B cell (primary cell): ENCODE data around the gene CLIC6. TPM values are rescaled to one million over a fixed set of nuclear protein-coding genes. Genes with fewer than 3 reads are reported as not detected.

ENCODE experiments used
- ATAC-seq: fragments of 200-7000 bp; cut with Tn5 transposase; one replicate; pipeline ENCODE4 v1.10.0; 2021; ENCODE audit warnings: low read depth, mild to moderate bottlenecking, moderate number of reproducible peaks, moderate library complexity
- CTCF ChIA-PET: fragments of 350-600 bp; sonication (Branson Sonifier 250); formaldehyde crosslinking; loops from one replicate; lab custom pipeline; 2021; ENCODE audit warnings: antibody characterized with exemption, inconsistent platforms; lab: Charles Lee
- POLR2A ChIA-PET: fragments of 350-600 bp; sonication (Branson Sonifier 250); formaldehyde crosslinking; loops from one replicate; lab custom pipeline; 2021; ENCODE audit warnings: antibody characterized with exemption; lab: Charles Lee
- DNase-seq: peaks from one replicate; pipeline ENCODE4 v3.0.0; 2013
- H2AFZ ChIP-seq: 2 replicates; pipeline ENCODE4 v1.6.1; 2012; ENCODE audit warnings: mild to moderate bottlenecking, low read depth, low read length; ENCODE audit not compliant: insufficient read depth, poor library complexity, severe bottlenecking
- H3K27ac ChIP-seq, 2 donors: 1 replicate in 1 of 2; 2 replicates in 1 of 2; pipeline ENCODE4 v1.5.1; 2012 to 2013; ENCODE audit warnings: low read length in 2 of 2, mild to moderate bottlenecking in 2 of 2, moderate library complexity in 1 of 2
- H3K27me3 ChIP-seq, 4 experiments: fragments of 200-600 bp in 1 of 4; sonication (generic) in 1 of 4; replicated peaks in 1 of 4; 1 replicate in 2 of 4; 2 replicates in 2 of 4; pipeline versions ENCODE4 v1.6.1 to v1.7.0; 2013 to 2016; ENCODE audit warnings: low read length in 3 of 4, mild to moderate bottlenecking in 2 of 4, mixed read lengths in 1 of 4, moderate library complexity in 1 of 4; ENCODE audit not compliant: insufficient read depth in 4 of 4, control insufficient read depth in 3 of 4; ENCODE audit errors: control extremely low read depth in 1 of 4
- H3K36me3 ChIP-seq, 2 experiments: replicated peaks in 1 of 2; 1 replicate in 1 of 2; 2 replicates in 1 of 2; pipeline versions ENCODE4 v1.6.1 to v1.7.1; 2013; ENCODE audit warnings: low read length in 1 of 2; ENCODE audit not compliant: insufficient read depth in 2 of 2, control insufficient read depth in 1 of 2; ENCODE audit errors: control extremely low read depth in 1 of 2, extremely low read depth in 1 of 2
- H3K4me1 ChIP-seq, 2 donors: fragments of 200-600 bp in 1 of 2; sonication (generic) in 1 of 2; 1 replicate in 1 of 2; 2 replicates in 1 of 2; pipeline versions ENCODE4 v1.5.1 to v1.6.1; 2013 to 2017; ENCODE audit warnings: low read length in 2 of 2; ENCODE audit not compliant: control insufficient read depth in 2 of 2, insufficient read depth in 2 of 2
- H3K4me2 ChIP-seq: replicated peaks from 2 replicates; pipeline ENCODE3; 2012; ENCODE audit warnings: mild to moderate bottlenecking, low read depth, low read length; ENCODE audit not compliant: poor library complexity, severe bottlenecking
- H3K4me3 ChIP-seq, 5 experiments: fragments of 200-600 bp in 1 of 5; sonication (generic) in 1 of 5; 1 replicate in 3 of 5; 2 replicates in 2 of 5; pipeline versions ENCODE4 v1.5.1 to v1.7.0; 2011 to 2016; ENCODE audit warnings: low read length in 4 of 5, mild to moderate bottlenecking in 4 of 5, low read depth in 2 of 5, control low read depth in 1 of 5, moderate library complexity in 1 of 5; ENCODE audit not compliant: insufficient read depth in 1 of 5; ENCODE audit errors: control extremely low read depth in 1 of 5, extremely low read depth in 1 of 5
- H3K79me2 ChIP-seq: fragments of 200-600 bp; sonication (generic); one replicate; pipeline ENCODE4 v1.6.0; 2016; ENCODE audit warnings: low read length; ENCODE audit not compliant: control insufficient read depth, insufficient read depth
- H3K9ac ChIP-seq: fragments of 200-600 bp; sonication (generic); 2 replicates; pipeline ENCODE4 v1.6.1; 2017; ENCODE audit warnings: mild to moderate bottlenecking, low read length, moderate library complexity
- H3K9me3 ChIP-seq, 3 donors: one replicate each; pipeline versions ENCODE4 v1.6.1 to v1.7.1; 2013; ENCODE audit warnings: low read length in 2 of 3; ENCODE audit not compliant: control insufficient read depth in 2 of 3, insufficient read depth in 1 of 3; ENCODE audit errors: control extremely low read depth in 1 of 3
- H4K20me1 ChIP-seq: 2 replicates; pipeline ENCODE4 v1.6.0; 2012; ENCODE audit warnings: mild to moderate bottlenecking, low read length; ENCODE audit not compliant: insufficient read depth, control insufficient read depth, poor library complexity, severe bottlenecking
- H3K27ac Mint-ChIP-seq: one replicate; pipeline ENCODE4 v1.8.0; 2021; ENCODE audit warnings: mixed read lengths
- H3K27me3 Mint-ChIP-seq: one replicate; pipeline ENCODE4 v1.8.0; 2021; ENCODE audit warnings: mixed read lengths
- H3K4me1 Mint-ChIP-seq: one replicate; pipeline ENCODE4 v1.8.0; 2021; ENCODE audit warnings: mixed read lengths
- H3K4me3 Mint-ChIP-seq: one replicate; pipeline ENCODE4 v1.8.0; 2021; ENCODE audit warnings: mixed read lengths
- H3K9me3 Mint-ChIP-seq: one replicate; pipeline ENCODE4 v1.8.0; 2022; ENCODE audit warnings: mixed read lengths; ENCODE audit not compliant: insufficient read depth
- CTCF ChIP-seq: fragments of 200-600 bp; IDR thresholded peaks from one replicate; pipeline ENCODE4 v1.8.0; 2022; ENCODE audit warnings: antibody characterized with exemption, mild to moderate bottlenecking
- EZH2 ChIP-seq: IDR thresholded peaks from 2 replicates; pipeline ENCODE4 v1.6.1; 2012; ENCODE audit warnings: borderline replicate concordance, low read depth, mild to moderate bottlenecking, moderate library complexity, low read length; ENCODE audit not compliant: insufficient read depth, poor library complexity, severe bottlenecking
- WGBS: methylation state at CpG from one replicate; pipeline ENCODE4 v1.1.5; 2013; ENCODE audit warnings: missing lambda C conversion rate; ENCODE audit not compliant: insufficient coverage; 5-methylcytosine and 5-hydroxymethylcytosine counted together
- intact Hi-C: fragments of 100-400 bp; cut with micrococcal nuclease; formaldehyde crosslinking; loops from one replicate; pipeline ENCODE4 v1.10.0; 2022
- polyA plus RNA-seq: library from polyadenylated mRNA; depleted of rRNA; stranded (reverse); fragments of >200 nt; gene quantifications from 2 replicates; pipeline ENCODE4 v1.2.3, GENCODE V29; 2012
- total RNA-seq, 2 donors: library from RNA; stranded (reverse); fragments of 120-200 nt in 1 of 2; gene quantifications; 1 replicate in 1 of 2; 2 replicates in 1 of 2; pipeline versions ENCODE4 v1.2.3 to v1.2.4, GENCODE V29; 2013 to 2022

Gene CLIC6
- total and polyA plus RNA-seq, 2 donors (not counting 1 experiment from before 2014, with no cell fraction given), result 0.01 to 0.07 TPM

DNA sequence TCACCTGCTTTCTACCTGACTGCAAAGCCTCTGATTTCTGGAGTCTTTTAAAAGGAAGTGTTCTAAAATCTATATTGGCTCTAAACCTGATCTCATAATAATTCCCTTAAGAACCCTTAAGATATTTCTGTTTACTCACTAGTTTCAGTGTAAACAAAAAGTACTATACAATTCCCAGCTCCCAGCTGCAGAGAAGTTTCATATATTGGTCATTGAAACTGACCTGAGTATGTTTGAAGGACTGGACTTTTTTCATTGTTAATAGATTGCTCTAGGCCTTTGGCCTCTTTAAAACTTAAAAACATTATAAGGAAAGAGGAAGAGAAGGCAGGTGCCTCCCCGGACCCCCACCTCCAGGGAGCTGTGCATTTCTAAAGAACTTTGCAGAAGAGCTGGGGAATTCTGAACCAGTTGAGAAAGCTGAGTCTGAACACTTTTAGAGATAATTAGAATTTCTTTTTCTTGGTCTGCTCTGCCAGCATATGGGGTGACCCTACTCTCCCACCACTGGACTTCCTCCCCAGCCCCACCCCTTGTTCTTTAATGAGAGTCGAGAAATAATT, 23.7 kb downstream of the CLIC6 start:
- POLR2A ChIA-PET, result no interaction called here
- no peak overlapping the region for H3K4me2 ChIP-seq

More for the DNA sequence above, 23.7 kb downstream of the CLIC6 start:
- WGBS, result 86% methylated on average over 1 of the region's 2 CpGs
- no peak for DNase-seq
- Histone ChIP-seq H3K4me1 (no peaks in the 10 kb centered on the region), H2AFZ (no peak overlapping the region), H3K27ac (no peak overlapping the region), H3K36me3 (no peaks in the 10 kb centered on the region), H3K79me2 (no peaks in the 10 kb centered on the region), H3K9me3 (peaks cover 0 to 3% (median 0%) of the 10 kb centered on the region in 3 donors), H4K20me1 (no peaks in the 10 kb centered on the region), H3K4me3 (no peak overlapping the region), H3K9ac (no peak overlapping the region), H3K27me3 (peaks cover 0 to 9% (median 1%) of the 10 kb centered on the region in 4 experiments)
- ATAC-seq, result no peak
- no peaks in the 10 kb centered on the region for H3K4me1 Mint-ChIP-seq
- no peak for TF ChIP-seq EZH2
- TF ChIP-seq CTCF, result no peak
- no peak overlapping the region for H3K4me3 Mint-ChIP-seq
- intact Hi-C loops, result loop anchor here (1.0 kb wide), 4 partner anchors 708 to 1336 kb away; no protein-coding TSS in a partner anchor
- CTCF ChIA-PET, result interaction anchor here (0.5 to 10.3 kb wide), 23 partner anchors 8 to 1421 kb away, joined by 3 to 169 read pairs (median 4); no protein-coding TSS in a partner anchor
- no peaks in the 10 kb centered on the region for H3K9me3 Mint-ChIP-seq
- peaks cover 23% of the 10 kb centered on the region for H3K27me3 Mint-ChIP-seq
- H3K27ac Mint-ChIP-seq, result no peak overlapping the region
